Thyroid gland (tissue), 4 donors: ENCODE data around the gene EDEM3. TPM values are rescaled to one million over a fixed set of nuclear protein-coding genes. Genes with fewer than 3 reads are reported as not detected.

Experiments used
- DNase-seq, 2 donors: peaks; one replicate each; pipeline ENCODE4 v3.0.0-alpha.2; 2019
- H3K27ac ChIP-seq, 3 donors: fragments of 200-600 bp; sonication (generic); 1 replicate in 2 of 3; 2 replicates in 1 of 3; pipeline ENCODE4 v1.5.1; 2016 to 2019; ENCODE audit warnings: mild to moderate bottlenecking in 1 of 3, moderate library complexity in 1 of 3
- H3K27me3 ChIP-seq: fragments of 200-600 bp; sonication (generic); one replicate; pipeline ENCODE4 v1.5.1; 2019
- H3K36me3 ChIP-seq, 2 donors: fragments of 200-600 bp; sonication (generic); one replicate each; pipeline ENCODE4 v1.5.1; 2016 to 2019
- H3K4me1 ChIP-seq, 2 donors: fragments of 200-600 bp; sonication (generic); one replicate each; pipeline ENCODE4 v1.5.1; 2017 to 2019
- H3K4me3 ChIP-seq, 3 donors: fragments of 200-600 bp; sonication (generic); replicated peaks in 1 of 3; 1 replicate in 2 of 3; 2 replicates in 1 of 3; pipeline ENCODE4 v1.5.1; 2016; ENCODE audit warnings: mild to moderate bottlenecking in 1 of 3
- H3K9me3 ChIP-seq: fragments of 200-600 bp; sonication (generic); one replicate; pipeline ENCODE4 v1.5.1; 2017
- POLR2A ChIP-seq, 2 donors: fragments of 450-650 bp; IDR thresholded peaks; one replicate each; pipeline ENCODE4 v1.6.1; 2017; ENCODE audit warnings: antibody characterized with exemption in 2 of 2, mild to moderate bottlenecking in 2 of 2, moderate library complexity in 1 of 2
- WGBS, 2 donors: methylation state at CpG; one replicate each; pipeline ENCODE4 v1.1.5; 2017; 5-methylcytosine and 5-hydroxymethylcytosine counted together
- intact Hi-C: fragments of 100-400 bp; cut with DNase I; formaldehyde crosslinking; loops from one replicate; pipeline ENCODE4 v1.15.1; 2023
- total RNA-seq, 4 donors: library from RNA; depleted of rRNA; stranded (reverse); fragments of >200 nt; gene quantifications; one replicate each; pipeline ENCODE4 v1.2.3, GENCODE V29; 2016
- TF ChIP-seq, protein P1 (sequence below), 6 experiments: fragments of 200-600 bp in 3 of 6; fragments of 450-650 bp in 3 of 6; sonication (generic) in 3 of 6; IDR thresholded peaks; one replicate each; pipeline ENCODE4 v1.5.1; 2016 to 2019; ENCODE audit warnings: antibody characterized with exemption in 6 of 6, mild to moderate bottlenecking in 2 of 6, inconsistent platforms in 1 of 6, moderate library complexity in 1 of 6

The EDEM3 gene, protein sequence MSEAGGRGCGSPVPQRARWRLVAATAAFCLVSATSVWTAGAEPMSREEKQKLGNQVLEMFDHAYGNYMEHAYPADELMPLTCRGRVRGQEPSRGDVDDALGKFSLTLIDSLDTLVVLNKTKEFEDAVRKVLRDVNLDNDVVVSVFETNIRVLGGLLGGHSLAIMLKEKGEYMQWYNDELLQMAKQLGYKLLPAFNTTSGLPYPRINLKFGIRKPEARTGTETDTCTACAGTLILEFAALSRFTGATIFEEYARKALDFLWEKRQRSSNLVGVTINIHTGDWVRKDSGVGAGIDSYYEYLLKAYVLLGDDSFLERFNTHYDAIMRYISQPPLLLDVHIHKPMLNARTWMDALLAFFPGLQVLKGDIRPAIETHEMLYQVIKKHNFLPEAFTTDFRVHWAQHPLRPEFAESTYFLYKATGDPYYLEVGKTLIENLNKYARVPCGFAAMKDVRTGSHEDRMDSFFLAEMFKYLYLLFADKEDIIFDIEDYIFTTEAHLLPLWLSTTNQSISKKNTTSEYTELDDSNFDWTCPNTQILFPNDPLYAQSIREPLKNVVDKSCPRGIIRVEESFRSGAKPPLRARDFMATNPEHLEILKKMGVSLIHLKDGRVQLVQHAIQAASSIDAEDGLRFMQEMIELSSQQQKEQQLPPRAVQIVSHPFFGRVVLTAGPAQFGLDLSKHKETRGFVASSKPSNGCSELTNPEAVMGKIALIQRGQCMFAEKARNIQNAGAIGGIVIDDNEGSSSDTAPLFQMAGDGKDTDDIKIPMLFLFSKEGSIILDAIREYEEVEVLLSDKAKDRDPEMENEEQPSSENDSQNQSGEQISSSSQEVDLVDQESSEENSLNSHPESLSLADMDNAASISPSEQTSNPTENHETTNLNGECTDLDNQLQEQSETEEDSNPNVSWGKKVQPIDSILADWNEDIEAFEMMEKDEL
- total RNA-seq = 10 to 100 TPM; 29.3 to 43.0 (median 35.9) TPM

DNA sequence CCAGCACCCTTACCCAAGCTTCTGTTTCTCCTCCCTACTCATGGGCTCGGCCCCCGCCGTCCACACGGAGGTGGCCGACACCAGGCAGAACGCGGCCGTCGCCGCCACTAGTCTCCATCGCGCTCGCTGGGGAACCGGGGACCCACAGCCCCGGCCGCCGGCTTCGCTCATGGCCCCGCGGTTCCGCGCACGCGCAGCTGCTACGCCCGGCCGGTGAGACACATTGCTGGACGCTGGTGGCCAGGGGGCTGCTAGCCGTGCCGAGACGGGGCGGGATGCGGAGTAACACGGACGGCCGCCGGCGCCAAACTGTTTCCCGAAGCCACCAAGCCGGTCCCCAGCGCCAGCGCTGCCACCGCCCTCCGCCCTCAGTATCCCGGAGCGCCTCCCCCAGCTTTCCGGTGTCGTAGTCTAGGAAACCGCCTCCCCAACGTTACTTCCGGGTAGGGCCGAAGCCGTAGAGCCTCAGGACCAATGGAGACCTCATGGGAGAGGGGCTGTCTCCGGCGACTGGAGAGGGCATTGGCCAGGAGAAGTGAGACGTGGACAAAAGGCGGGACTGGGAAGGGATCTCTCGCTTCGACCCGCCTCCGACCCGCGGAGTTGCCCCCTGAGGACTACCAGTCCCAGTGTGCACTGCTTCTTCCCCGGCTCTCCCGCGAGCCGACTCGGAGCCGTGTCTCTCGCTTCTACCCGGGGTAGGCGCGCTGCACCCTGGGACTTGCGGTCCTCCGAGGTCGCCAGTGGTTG is at the start of gene EDEM3:
TSS of gene EDEM3 (minus strand) at position 383 of the 750 bp plus-strand sequence. CDS start at position 171, 212 bp downstream.
- peak within 1 kb of the TSS; percentile 85 to 88 (median 87) for H3K27ac ChIP-seq
- no peaks in the 10 kb centered on the region for H3K27me3 ChIP-seq
- peak within 1 kb of the TSS; percentile 80 to 94 (median 90) for H3K4me3 ChIP-seq
- WGBS, 2 donors = 0 to 1% methylated on average over 9 to 14 of the region's 76 CpGs
- peaks cover 5 to 17% of the 10 kb centered on the region in 2 donors for H3K4me1 ChIP-seq
- peak; percentile 89 to 98 for TF ChIP-seq POLR2A (IDR thresholded peaks at IDR 0.05)
- TF ChIP-seq, protein P1, sequence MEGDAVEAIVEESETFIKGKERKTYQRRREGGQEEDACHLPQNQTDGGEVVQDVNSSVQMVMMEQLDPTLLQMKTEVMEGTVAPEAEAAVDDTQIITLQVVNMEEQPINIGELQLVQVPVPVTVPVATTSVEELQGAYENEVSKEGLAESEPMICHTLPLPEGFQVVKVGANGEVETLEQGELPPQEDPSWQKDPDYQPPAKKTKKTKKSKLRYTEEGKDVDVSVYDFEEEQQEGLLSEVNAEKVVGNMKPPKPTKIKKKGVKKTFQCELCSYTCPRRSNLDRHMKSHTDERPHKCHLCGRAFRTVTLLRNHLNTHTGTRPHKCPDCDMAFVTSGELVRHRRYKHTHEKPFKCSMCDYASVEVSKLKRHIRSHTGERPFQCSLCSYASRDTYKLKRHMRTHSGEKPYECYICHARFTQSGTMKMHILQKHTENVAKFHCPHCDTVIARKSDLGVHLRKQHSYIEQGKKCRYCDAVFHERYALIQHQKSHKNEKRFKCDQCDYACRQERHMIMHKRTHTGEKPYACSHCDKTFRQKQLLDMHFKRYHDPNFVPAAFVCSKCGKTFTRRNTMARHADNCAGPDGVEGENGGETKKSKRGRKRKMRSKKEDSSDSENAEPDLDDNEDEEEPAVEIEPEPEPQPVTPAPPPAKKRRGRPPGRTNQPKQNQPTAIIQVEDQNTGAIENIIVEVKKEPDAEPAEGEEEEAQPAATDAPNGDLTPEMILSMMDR (IDR thresholded peaks at IDR 0.05) = no peak
- peak; percentile 99 for DNase-seq
- H3K9me3 ChIP-seq = no peaks in the 10 kb centered on the region
- H3K36me3 ChIP-seq = no peaks in the 10 kb centered on the region
- intact Hi-C loops = no loop called here

DNA sequence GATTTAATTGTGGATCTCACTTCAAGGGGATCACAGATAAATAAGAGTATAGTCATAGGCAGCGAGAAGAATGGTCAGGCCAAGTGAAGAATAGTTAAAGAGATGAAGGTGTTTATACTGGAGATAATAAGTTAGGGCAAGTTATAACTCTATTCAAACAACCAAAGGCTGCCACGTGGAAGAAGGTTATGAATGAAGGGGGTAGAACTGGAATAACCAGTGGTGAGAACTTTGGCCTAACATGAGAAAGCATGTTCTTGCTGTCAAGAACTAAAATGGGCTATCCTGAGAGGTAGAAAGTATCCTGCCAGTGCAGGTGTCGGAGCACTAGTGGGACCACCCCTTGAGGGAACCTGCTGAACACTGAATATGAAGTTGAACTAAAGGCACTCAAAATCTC is 49.6 kb upstream of the EDEM3 start:
- Histone ChIP-seq H3K9me3 (no peaks in the 10 kb centered on the region), H3K4me1 (no peaks in the 10 kb centered on the region), H3K36me3 (no peaks in the 10 kb centered on the region), H3K4me3 (no peak overlapping the region), H3K27ac (no peak overlapping the region), H3K27me3 (no peaks in the 10 kb centered on the region)
- intact Hi-C loops = loop anchor here (5.0 kb wide), 1 partner anchor 178 kb away; no protein-coding TSS in a partner anchor
- no peak for DNase-seq
- TF ChIP-seq POLR2A (IDR thresholded peaks at IDR 0.05) = no peak
- TF ChIP-seq, protein P1 (IDR thresholded peaks at IDR 0.05) = no peak
- 79 to 84% methylated on average over 3 of the region's 3 CpGs for WGBS, 2 donors

DNA sequence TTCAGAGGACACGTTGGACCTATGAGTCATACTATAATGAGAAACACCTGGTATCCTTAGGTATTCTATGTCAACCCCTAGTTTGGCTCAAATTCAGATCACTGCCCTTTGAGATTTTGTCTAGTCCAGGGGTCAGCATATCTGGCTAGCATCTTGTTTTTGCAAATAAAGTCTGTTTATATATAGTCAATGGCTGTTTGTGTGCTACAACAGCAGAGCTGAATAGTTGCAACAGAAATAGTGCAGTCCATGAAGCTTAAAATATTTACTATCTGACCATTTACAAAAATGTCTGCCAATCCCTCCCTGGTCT is 48.5 kb upstream of the EDEM3 start:
- 38 to 65% methylated on average over 1 of the region's 1 CpG for WGBS, 2 donors
- intact Hi-C loops = loop anchor here (5.0 kb wide), 1 partner anchor 179 kb away; no protein-coding TSS in a partner anchor
- Histone ChIP-seq H3K4me3 (no peak overlapping the region), H3K36me3 (no peaks in the 10 kb centered on the region), H3K9me3 (no peaks in the 10 kb centered on the region), H3K27ac (no peak overlapping the region), H3K27me3 (no peaks in the 10 kb centered on the region), H3K4me1 (no peaks in the 10 kb centered on the region)
- TF ChIP-seq, protein P1 (IDR thresholded peaks at IDR 0.05) = no peak
- TF ChIP-seq POLR2A (IDR thresholded peaks at IDR 0.05) = no peak
- DNase-seq = no peak

DNA sequence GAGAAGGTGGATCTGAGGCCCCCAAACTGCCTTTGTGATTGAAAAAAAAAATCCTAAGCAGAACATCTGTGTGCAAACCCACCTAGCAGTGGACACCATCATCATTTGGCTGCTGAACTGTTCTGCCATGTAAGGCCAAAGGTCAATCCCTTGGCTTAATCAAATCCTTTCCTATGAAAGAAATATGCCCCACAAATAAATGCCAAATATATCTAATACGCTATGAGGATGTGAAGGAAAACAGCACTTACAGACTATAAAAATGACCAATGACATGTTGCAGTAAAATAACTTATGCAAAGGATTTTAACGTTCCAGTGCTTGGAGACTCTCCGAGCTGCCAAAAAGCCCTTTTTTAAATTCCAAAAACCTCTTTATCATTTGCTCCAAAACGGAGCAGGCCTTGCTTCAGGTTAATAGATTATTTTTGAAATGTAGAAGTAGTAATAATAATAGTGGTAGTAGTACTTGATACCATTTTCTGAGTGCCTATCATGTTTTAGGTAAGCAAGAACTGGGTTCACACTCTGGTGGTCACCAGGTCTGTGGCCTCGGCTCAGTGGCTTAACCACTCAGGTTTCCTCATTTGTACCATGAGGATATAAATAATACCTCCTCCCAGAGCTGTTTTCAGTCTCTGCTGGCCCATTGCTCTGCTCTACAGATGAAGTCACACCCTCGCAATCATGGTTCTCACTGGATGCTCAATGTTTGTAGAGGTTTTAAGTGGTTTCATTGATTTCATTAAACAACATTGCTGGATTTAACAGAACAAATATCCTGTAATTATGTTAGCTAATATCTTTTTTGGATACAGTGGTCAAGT is 47.9 kb upstream of the EDEM3 start:
- no peak overlapping the region for H3K4me3 ChIP-seq
- intact Hi-C loops = loop anchor here (5.0 kb wide), 1 partner anchor 180 kb away; no protein-coding TSS in a partner anchor
- no peaks in the 10 kb centered on the region for H3K9me3 ChIP-seq

More for the DNA sequence above, 47.9 kb upstream of the EDEM3 start:
- Histone ChIP-seq H3K4me1 (no peaks in the 10 kb centered on the region), H3K27ac (no peak overlapping the region), H3K27me3 (no peaks in the 10 kb centered on the region), H3K36me3 (no peaks in the 10 kb centered on the region)
- TF ChIP-seq, protein P1 (IDR thresholded peaks at IDR 0.05) = no peak
- TF ChIP-seq POLR2A (IDR thresholded peaks at IDR 0.05) = no peak
- no peak for DNase-seq
- 80 to 81% methylated on average over 6 of the region's 6 CpGs for WGBS, 2 donors
